NB4 (cell line): ENCODE data around the gene ALG3.
"Not testable (repeated sequence)": the region's sequence is repeated elsewhere in the genome, so short reads cannot be mapped to it uniquely, and the experiment has no call there.

ENCODE experiments used
- DNase-seq: peaks from one replicate; pipeline ENCODE4 v3.0.0; 2010; ENCODE audit warnings: low read depth
- H3K4me3 ChIP-seq: one replicate; pipeline ENCODE4 v1.5.1; 2011; ENCODE audit warnings: mild to moderate bottlenecking, low read depth, low read length, moderate library complexity
- MYC ChIP-seq: IDR thresholded peaks from 2 replicates; pipeline ENCODE4 v1.6.1; 2011; ENCODE audit warnings: low read depth, low read length
- POLR2A ChIP-seq: IDR thresholded peaks from 2 replicates; pipeline ENCODE4 v1.6.1; 2011; ENCODE audit warnings: mild to moderate bottlenecking; ENCODE audit not compliant: insufficient read length; ENCODE audit errors: extremely low read depth
- TF ChIP-seq, protein P1 (sequence below): IDR thresholded peaks from 2 replicates; pipeline ENCODE4 v1.6.1; 2011; ENCODE audit warnings: low read depth, low read length
- TF ChIP-seq, protein P2 (sequence below): IDR thresholded peaks from one replicate; pipeline ENCODE4 v1.5.1; 2012; ENCODE audit warnings: low read depth, low read length

ALG3 gene

DNA sequence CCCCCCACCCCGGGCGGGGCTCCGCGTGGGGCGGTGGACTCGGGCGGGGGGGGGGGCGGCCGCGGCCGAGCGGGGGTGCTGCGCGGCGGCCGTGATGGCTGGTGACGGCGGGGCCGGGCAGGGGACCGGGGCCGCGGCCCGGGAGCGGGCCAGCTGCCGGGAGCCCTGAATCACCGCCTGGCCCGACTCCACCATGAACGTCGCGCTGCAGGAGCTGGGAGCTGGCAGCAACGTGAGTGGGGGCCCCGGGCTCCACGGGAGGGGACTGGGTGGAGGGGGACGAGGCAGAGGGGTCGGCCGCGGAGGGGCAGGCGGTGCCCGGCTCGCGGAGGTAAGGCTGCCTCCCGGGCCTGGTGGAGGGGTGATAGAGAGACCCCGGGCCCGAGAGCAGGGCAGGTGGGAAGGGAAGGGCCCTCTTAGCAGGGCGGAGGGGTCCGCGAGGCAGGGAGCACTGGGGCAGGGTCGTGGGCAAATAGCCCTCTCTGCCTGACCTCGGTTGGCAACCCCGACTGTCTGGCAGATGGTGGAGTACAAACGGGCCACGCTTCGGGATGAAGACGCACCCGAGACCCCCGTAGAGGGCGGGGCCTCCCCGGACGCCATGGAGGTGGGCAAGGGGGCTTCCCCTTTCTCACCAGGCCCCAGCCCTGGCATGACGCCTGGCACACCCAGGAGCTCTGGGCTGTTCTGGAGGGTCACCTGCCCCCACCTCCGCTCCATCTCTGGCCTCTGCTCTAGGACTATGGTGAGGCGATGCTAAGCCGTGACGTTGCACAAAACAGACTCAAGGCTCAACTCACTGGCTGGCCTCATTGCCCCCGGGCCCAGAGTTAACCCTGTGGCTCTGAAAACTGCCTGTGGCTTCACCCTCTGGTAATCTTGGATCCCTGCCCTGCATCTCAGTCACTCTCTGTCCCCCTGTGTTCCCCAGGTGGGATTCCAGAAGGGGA, 27.5 kb upstream of the ALG3 start, which contains the start of gene ECE2:
Gene ECE2 (plus strand): TSS at position 62 of the 950 bp plus-strand sequence. CDS start 132 bp downstream, at position 194.
- TF ChIP-seq POLR2A = no peak
- no peak for TF ChIP-seq MYC
- TF ChIP-seq, protein P1, sequence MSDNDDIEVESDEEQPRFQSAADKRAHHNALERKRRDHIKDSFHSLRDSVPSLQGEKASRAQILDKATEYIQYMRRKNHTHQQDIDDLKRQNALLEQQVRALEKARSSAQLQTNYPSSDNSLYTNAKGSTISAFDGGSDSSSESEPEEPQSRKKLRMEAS = no peak
- TF ChIP-seq, protein P2, sequence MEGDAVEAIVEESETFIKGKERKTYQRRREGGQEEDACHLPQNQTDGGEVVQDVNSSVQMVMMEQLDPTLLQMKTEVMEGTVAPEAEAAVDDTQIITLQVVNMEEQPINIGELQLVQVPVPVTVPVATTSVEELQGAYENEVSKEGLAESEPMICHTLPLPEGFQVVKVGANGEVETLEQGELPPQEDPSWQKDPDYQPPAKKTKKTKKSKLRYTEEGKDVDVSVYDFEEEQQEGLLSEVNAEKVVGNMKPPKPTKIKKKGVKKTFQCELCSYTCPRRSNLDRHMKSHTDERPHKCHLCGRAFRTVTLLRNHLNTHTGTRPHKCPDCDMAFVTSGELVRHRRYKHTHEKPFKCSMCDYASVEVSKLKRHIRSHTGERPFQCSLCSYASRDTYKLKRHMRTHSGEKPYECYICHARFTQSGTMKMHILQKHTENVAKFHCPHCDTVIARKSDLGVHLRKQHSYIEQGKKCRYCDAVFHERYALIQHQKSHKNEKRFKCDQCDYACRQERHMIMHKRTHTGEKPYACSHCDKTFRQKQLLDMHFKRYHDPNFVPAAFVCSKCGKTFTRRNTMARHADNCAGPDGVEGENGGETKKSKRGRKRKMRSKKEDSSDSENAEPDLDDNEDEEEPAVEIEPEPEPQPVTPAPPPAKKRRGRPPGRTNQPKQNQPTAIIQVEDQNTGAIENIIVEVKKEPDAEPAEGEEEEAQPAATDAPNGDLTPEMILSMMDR = no peak
- no peak within 1 kb of the TSS for H3K4me3 ChIP-seq
- DNase-seq = no peak

DNA sequence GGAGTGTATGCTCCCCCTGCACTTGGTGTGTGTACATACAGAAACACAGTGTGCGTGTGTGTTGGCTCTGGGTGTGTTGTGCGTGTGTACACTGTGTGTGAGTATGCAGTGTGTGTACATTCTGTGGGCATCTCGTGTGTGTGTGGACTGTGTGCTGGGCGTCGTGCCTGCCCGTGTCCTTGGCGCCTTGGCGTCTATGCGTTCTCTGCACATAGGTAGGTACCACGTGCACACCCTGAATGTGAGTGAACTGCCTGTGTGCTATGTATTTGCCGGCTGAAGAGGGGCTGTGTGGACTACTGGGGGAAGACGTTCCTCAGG, 26.6 kb upstream of the ALG3 start:
- H3K4me3 ChIP-seq = no peak overlapping the region
- DNase-seq = no peak
- TF ChIP-seq, protein P2 = no peak
- TF ChIP-seq, protein P1 = no peak
- TF ChIP-seq POLR2A = no peak
- TF ChIP-seq MYC = no peak

DNA sequence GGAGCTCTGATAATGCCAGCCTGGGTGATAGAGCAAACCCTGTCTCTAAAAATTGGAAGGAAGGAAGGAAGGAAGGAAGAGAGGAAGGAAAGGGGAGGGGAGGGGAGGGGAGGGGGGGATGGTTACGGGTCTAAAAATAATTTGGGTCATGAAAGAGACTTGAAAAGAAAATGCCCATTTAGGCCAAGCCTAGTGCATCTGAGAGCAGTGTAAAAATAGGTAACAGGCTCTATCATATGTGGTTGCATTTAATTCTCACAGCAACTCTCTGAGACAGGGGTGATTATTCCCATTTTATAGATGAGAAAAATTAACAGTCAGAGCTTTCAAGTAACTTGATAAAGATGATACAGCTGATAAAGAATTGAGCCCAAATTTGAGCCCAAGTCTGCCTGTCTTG, 23.5 kb upstream of the ALG3 start:
- TF ChIP-seq MYC (no peak), POLR2A (no peak)
- TF ChIP-seq, protein P2 = no peak
- TF ChIP-seq, protein P1 = no peak
- no peak overlapping the region for H3K4me3 ChIP-seq
- DNase-seq = no peak

DNA sequence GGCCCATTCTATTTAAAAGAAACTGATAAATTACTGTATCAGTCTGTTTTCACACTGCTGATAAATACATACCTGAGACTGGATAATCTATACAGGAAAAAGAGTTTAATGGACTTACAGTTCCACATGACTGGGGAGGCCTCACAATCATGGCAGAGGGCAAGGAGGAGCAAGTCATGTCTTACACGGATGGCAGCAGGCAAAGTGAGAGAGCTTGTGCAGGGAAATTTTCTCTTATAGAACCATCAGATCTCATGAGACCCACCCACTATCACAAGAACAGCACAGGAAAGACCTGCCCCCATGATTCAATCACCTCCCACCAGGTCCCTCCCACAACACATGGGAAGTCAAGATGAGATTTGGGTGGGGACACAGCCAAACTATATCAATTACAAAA, 18.5 kb upstream of the ALG3 start:
- not testable (repeated sequence) for H3K4me3 ChIP-seq, DNase-seq

DNA sequence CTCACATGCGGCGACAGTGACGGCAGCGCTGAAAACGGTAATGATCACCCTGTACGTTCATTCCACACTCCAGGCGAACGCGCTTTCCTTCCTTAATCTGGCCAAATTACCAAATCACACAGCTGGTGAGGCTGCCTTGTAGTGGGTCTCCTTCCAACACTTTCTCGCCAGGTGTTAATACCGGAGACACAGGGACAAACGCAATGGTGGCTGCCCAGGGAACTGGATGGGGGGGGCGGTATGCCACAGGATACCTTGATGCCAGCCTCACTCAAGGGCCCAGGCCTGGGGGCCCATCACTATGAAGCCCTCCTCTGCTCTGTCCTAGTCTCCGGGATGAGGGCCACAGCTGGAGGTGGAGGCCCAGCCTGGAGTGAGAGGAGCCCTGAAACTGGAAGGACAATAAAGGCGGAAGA, 14.0 kb upstream of the ALG3 start:
- no peak overlapping the region for H3K4me3 ChIP-seq
- TF ChIP-seq MYC (no peak), POLR2A (no peak)
- TF ChIP-seq, protein P2 = no peak
- TF ChIP-seq, protein P1 = no peak
- no peak for DNase-seq

DNA sequence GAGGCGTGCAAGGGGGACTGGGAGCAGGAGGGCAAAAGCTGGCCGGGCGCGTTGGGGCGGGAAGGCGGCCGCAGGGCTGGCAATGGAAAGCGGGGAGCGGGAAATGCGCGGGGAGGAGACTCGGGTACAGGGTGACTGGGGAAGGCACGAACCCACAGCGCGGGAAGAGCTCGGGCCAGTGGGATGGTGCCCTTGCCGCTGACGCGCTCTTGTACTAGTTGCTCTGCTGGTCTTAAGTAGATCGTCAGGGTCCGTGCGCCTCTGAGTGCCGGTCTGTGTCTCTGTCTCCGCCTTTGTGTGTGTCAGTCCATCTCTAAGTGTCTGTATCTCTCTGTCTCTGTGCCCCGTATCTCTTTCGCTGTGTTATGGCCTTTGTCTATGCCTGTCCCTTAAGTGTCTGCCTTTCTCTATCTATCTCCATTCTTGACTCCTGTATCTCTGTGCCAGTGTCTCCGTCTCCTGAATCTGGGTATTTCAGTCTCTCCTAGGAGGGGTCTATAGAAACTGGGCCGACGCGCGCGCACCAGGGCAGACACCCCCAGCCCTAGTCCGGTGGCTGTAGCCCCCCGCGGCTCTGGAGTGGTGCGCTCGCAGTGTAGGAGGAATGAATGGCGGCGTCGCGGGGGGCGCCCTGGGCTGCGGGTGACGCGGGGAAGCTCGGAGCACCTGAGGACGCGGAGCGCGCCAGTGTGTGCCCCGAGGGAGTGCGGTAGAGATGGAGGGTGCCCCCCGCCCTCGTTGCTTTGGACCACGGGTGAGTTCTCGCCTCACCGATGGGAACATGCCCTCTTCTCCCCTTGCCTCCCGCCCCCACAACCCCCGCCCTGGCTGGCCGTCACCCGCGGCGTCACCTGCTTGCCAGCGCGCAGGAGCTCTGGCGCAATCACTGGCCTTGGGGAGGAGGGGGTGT, 13.3 kb upstream of the ALG3 start:
- TF ChIP-seq POLR2A = no peak
- TF ChIP-seq, protein P1 = no peak
- TF ChIP-seq, protein P2 = no peak
- peak; percentile 64 for DNase-seq
- peak overlapping the region; percentile 53 for H3K4me3 ChIP-seq
